Epithelial cell of esophagus (primary cell): ENCODE data around the gene LRP1-AS.
A peak's percentile ranks its signal among the peaks of the same experiment; 100 is the strongest.

Experiments
- DNase-seq: peaks from one replicate; pipeline ENCODE4 v3.0.0; 2010; ENCODE audit warnings: low read depth
- H3K4me3 ChIP-seq: 2 replicates; pipeline ENCODE4 v1.5.1; 2011; ENCODE audit warnings: mild to moderate bottlenecking, low read length, control low read depth
- CTCF ChIP-seq: IDR thresholded peaks from 2 replicates; pipeline ENCODE4 v1.5.1; 2011; ENCODE audit warnings: low read depth, mild to moderate bottlenecking, low read length, control low read depth, inconsistent platforms; ENCODE audit not compliant: insufficient read depth; ENCODE audit errors: missing control alignments

The LRP1-AS gene

GRCh38 chr12:57157588-57158173, 10.3 kb upstream of the LRP1-AS start:
- no peak for TF ChIP-seq CTCF
- no peak for DNase-seq
- H3K4me3 ChIP-seq: no peak overlapping the region

GRCh38 chr12:57156701-57157403, 9.4 kb upstream of the LRP1-AS start:
- no peak for DNase-seq
- no peak for TF ChIP-seq CTCF
- H3K4me3 ChIP-seq: no peak overlapping the region

DNA sequence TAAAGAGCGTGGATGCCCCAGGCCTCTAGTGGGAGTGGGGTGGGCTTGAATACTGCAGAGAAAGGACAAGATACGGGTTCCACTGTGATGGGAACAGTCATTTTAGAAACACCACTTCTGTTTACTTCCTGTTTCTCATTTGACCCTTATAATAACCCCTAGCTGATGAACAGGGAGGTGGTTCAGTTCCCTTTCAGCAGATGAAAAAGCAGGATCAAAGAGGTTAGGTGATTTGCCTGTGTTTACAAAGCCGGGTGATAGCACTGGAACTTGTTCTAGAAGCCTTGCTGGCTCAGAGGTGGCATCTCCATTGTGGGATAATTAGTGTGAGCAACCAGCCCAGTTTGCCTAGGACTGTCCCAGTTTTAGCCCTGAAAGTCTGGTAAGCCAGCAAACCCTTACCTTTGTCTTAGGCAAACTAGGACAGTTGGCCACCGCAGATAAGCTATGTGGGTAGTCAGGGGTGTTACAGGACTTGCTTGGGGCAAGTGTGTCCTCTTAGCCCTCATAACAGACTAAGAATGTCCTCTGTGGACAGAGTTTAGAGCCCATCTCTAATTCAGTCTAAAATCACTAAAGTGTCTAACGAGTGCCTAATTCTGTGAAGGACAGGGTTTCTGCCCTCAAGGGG, 7.5 kb upstream of the LRP1-AS start:
- no peak for DNase-seq
- no peak overlapping the region for H3K4me3 ChIP-seq
- TF ChIP-seq CTCF: no peak

GRCh38 chr12:57154076-57154475, 6.7 kb upstream of the LRP1-AS start:
- H3K4me3 ChIP-seq: no peak overlapping the region
- TF ChIP-seq CTCF: no peak
- no peak for DNase-seq

DNA sequence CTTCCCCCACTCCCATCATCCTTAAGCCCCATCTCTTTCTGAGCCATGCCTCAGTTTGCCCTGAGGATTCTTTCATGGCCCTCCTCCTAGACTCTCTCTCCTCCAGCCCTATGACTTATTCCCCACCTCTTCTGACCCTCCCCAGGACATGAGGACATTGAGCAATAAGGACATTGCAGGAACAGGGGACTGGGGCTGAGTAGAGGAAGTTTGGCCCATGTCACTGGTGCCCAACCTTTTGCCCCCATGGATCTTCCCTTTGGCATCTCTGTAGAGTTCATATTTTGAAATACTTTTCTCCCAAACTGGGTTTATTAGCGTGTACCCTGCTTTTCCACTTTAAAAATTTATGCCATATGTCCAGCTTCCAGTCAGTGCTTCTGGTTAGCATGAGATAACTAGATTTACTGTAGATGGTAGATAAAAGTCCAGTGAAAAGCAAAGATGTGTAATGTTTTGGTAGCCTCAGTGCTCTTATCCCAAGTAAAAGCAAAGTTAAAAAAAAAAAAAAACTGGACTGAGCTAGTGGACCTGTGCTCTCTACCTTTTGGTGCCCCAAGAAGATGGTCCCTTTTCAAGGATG, 6.1 kb upstream of the LRP1-AS start:
- H3K4me3 ChIP-seq: no peak overlapping the region
- no peak for TF ChIP-seq CTCF
- no peak for DNase-seq

- TF ChIP-seq CTCF: no peak
- DNase-seq: peak; percentile 35
- no peak overlapping the region for H3K4me3 ChIP-seq
Observed at GRCh38 chr12:57152639-57153038, 5.2 kb upstream of the LRP1-AS start.
